Fibroblast of pulmonary artery (primary cell): ENCODE results near the gene TGFBR3.

ENCODE experiments used
- DNase-seq: peaks from one replicate; pipeline ENCODE4 v3.0.0-alpha.2; 2010; ENCODE audit warnings: low read depth
- H3K4me3 ChIP-seq: replicated peaks from 2 replicates; pipeline ENCODE4 v1.5.1; 2011; ENCODE audit warnings: low read depth, mild to moderate bottlenecking, control low read depth, low read length, moderate library complexity
- TF ChIP-seq, protein P1 (sequence below): IDR thresholded peaks from 2 replicates; pipeline ENCODE4 v1.5.1; 2011; ENCODE audit warnings: mild to moderate bottlenecking, control low read depth, low read length, inconsistent platforms; ENCODE audit errors: missing control alignments

Gene TGFBR3

DNA sequence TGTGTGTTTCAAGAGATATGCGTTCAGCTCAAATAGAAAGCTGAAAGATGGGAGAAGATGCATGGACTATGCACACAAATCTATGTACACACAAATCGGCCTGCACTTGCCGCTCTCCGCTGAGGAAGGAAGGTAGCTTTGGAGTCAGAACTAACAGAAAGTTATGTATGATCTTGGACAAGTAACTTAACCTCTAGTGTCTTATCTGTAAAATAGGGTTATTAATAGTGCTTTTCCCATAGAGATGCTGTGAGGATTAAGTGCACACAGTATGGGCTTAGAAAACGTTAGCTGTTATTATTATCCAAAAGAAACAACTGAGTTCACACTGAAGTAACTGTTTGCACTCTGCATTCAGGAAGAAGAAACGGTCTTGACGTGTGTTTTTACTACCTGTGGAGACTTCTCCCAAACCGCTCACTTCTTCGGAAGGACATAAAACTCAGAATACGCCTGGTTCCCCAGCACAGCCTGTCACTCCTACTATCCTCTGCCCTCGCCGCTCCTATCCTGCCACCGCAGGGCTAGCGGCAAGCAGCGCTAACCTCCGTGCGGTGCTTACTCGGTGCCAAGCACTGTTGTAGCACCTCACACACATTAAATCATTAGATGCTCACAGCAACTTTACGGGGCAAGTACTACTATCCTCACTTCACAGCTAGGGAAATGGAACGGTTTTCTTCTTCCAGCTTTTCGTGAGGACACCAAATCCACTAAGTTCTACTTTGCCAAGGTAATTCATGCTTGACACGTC lies 1.3 kb downstream of the TGFBR3 start:
- TF ChIP-seq, protein P1, sequence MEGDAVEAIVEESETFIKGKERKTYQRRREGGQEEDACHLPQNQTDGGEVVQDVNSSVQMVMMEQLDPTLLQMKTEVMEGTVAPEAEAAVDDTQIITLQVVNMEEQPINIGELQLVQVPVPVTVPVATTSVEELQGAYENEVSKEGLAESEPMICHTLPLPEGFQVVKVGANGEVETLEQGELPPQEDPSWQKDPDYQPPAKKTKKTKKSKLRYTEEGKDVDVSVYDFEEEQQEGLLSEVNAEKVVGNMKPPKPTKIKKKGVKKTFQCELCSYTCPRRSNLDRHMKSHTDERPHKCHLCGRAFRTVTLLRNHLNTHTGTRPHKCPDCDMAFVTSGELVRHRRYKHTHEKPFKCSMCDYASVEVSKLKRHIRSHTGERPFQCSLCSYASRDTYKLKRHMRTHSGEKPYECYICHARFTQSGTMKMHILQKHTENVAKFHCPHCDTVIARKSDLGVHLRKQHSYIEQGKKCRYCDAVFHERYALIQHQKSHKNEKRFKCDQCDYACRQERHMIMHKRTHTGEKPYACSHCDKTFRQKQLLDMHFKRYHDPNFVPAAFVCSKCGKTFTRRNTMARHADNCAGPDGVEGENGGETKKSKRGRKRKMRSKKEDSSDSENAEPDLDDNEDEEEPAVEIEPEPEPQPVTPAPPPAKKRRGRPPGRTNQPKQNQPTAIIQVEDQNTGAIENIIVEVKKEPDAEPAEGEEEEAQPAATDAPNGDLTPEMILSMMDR: no peak
- peak overlapping the region; percentile 92 for H3K4me3 ChIP-seq
- peak; percentile 29 for DNase-seq

GRCh38 chr1:91883470-91883869 lies 2.5 kb downstream of the TGFBR3 start:
- H3K4me3 ChIP-seq: peak overlapping the region; percentile 15
- TF ChIP-seq, protein P1: peak; percentile 61
- peak; percentile 67 for DNase-seq

GRCh38 chr1:91881280-91881679 lies 4.7 kb downstream of the TGFBR3 start:
- no peak for DNase-seq
- H3K4me3 ChIP-seq: no peak overlapping the region
- TF ChIP-seq, protein P1: no peak

DNA sequence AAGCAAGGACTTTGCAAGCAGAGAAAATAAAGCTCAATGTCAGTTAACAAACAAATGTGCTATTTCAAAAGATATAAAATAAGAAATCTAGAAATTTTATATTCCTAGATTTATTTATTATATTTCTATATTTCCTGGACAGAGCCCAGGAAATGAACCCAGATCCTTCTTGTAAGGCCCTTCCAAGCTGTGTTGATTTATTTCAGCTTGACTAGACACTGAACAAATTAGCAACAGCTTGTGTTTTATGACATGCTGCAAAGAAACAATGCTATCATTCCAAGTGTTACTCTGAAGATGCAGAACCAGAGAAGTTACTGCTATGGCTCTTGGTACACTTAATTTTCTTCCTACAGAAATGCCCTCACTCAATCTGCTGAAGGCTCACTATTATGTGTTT lies 6.2 kb downstream of the TGFBR3 start:
- H3K4me3 ChIP-seq: no peak overlapping the region
- TF ChIP-seq, protein P1: no peak

GRCh38 chr1:91877574-91878208 lies 8.3 kb downstream of the TGFBR3 start:
- DNase-seq: peak; percentile 20
- TF ChIP-seq, protein P1: no peak
- no peak overlapping the region for H3K4me3 ChIP-seq

More for the DNA sequence above, 6.2 kb downstream of the TGFBR3 start:
- DNase-seq: no peak

- DNase-seq: no peak
- no peak overlapping the region for H3K4me3 ChIP-seq
- TF ChIP-seq, protein P1: no peak
Observed at GRCh38 chr1:91876781-91877573, 9.0 kb downstream of the TGFBR3 start.
